K562 (cell line): Measurements from ENCODE around the gene RGL2. TPM values are rescaled to one million over a fixed set of nuclear protein-coding genes. Genes with fewer than 3 reads are reported as not detected.

Experiments
- ATAC-seq: fragments of 200-7000 bp; cut with Tn5 transposase; 3 replicates; pipeline ENCODE4 v1.9.1; 2020; ENCODE audit warnings: moderate library complexity
- BruUV-seq: library from RNA; stranded (reverse); fragments of 400-500 nt; replicated peaks from 2 replicates; lab custom pipeline; 2021; lab: Mats Ljungman, UMichigan
- CTCF ChIA-PET: fragments of 300-600 bp; formaldehyde crosslinking; extraction: SDS; loops from one replicate; lab custom pipeline; 2021; ENCODE audit warnings: low intra/inter-chr PET ratio; lab: Yijun Ruan, JAX
- POLR2A ChIA-PET: fragments of 300-600, 350-650 bp; sonication (Branson Sonifier 250); formaldehyde crosslinking; extraction: SDS; loops from one replicate; lab custom pipeline; 2021; ENCODE audit warnings: antibody characterized with exemption, inconsistent platforms; lab: Yijun Ruan, JAX
- DNase-seq, 4 experiments: peaks; one replicate each; pipeline versions ENCODE4 v3.0.0 to v3.0.0-alpha.2; 2011 to 2018; ENCODE audit warnings: low spot score in 3 of 4, mixed read lengths in 3 of 4; ENCODE audit errors: extremely low read depth in 1 of 4
- FAIRE-seq: peaks from 2 replicates; lab custom pipeline; 2011; peaks lifted over from hg19 to GRCh38; lab: Jason Lieb, UNC
- H2AFZ ChIP-seq: 2 replicates; pipeline ENCODE4 v1.6.0; 2011; ENCODE audit warnings: low read depth, low read length, control low read depth, inconsistent platforms
- H3K27ac ChIP-seq: fragments of 200-600 bp; 3 replicates; pipeline ENCODE4 v1.8.0; 2011; ENCODE audit warnings: low read depth, mild to moderate bottlenecking, control low read depth, inconsistent platforms, low read length, moderate library complexity, mixed read lengths; ENCODE audit errors: extremely low read depth
- H3K27me3 ChIP-seq, 2 experiments: fragments of 300-600 bp in 1 of 2; 2 replicates in 1 of 2; 3 replicates in 1 of 2; pipeline versions ENCODE4 v1.6.0 to v1.8.0; 2011; ENCODE audit warnings: inconsistent platforms in 2 of 2, low read length in 2 of 2, mild to moderate bottlenecking in 1 of 2, mixed read lengths in 1 of 2, moderate library complexity in 1 of 2; ENCODE audit not compliant: control insufficient read depth in 2 of 2, insufficient read depth in 2 of 2
- H3K36me3 ChIP-seq: fragments of 300-600 bp; 3 replicates; pipeline ENCODE4 v1.8.0; 2011; ENCODE audit warnings: mild to moderate bottlenecking, low read length, inconsistent platforms; ENCODE audit not compliant: control insufficient read depth, insufficient read depth
- H3K4me1 ChIP-seq, 2 experiments: fragments of 200-600 bp in 1 of 2; replicated peaks in 1 of 2; 2 replicates in 1 of 2; 3 replicates in 1 of 2; pipeline versions ENCODE4 v1.5.1 to v1.8.0; 2011; ENCODE audit warnings: inconsistent platforms in 2 of 2, low read length in 2 of 2, mild to moderate bottlenecking in 1 of 2, mixed read lengths in 1 of 2, moderate library complexity in 1 of 2; ENCODE audit not compliant: control insufficient read depth in 2 of 2, insufficient read depth in 2 of 2
- H3K4me2 ChIP-seq: 2 replicates; pipeline ENCODE4 v1.6.1; 2011; ENCODE audit warnings: low read length, control low read depth, inconsistent platforms, mixed read lengths; ENCODE audit not compliant: insufficient read depth
- H3K4me3 ChIP-seq: fragments of 200-600 bp; sonication (generic), shearing (Covaris generic); 2 replicates; pipeline ENCODE4 v1.5.1; 2016; ENCODE audit warnings: control low read depth, inconsistent platforms
- H3K79me2 ChIP-seq: fragments of 200-600 bp; 3 replicates; pipeline ENCODE4 v1.8.0; 2011; ENCODE audit warnings: low read length, inconsistent platforms; ENCODE audit not compliant: control insufficient read depth, insufficient read depth
- H3K9ac ChIP-seq, 2 experiments: 2 replicates each; pipeline versions ENCODE4 v1.6.0 to v1.6.1; 2011; ENCODE audit warnings: low read depth in 2 of 2, low read length in 2 of 2, control low read depth in 1 of 2, inconsistent platforms in 1 of 2, mild to moderate bottlenecking in 1 of 2, mixed read lengths in 1 of 2; ENCODE audit not compliant: insufficient read depth in 1 of 2
- H3K9me1 ChIP-seq: one replicate; pipeline ENCODE4 v1.6.0; 2011; ENCODE audit warnings: inconsistent platforms, mild to moderate bottlenecking, low read length, moderate library complexity; ENCODE audit not compliant: control insufficient read depth, insufficient read depth
- H3K9me3 ChIP-seq: replicated peaks from 2 replicates; pipeline ENCODE4 v1.5.1; 2011; ENCODE audit warnings: low read depth, low read length, inconsistent platforms; ENCODE audit not compliant: control insufficient read depth, insufficient read depth
- H4K20me1 ChIP-seq: replicated peaks from 2 replicates; pipeline ENCODE4 v1.6.1; 2011; ENCODE audit warnings: low read length, inconsistent platforms, mixed read lengths; ENCODE audit not compliant: control insufficient read depth, insufficient read depth
- CBX2 ChIP-seq: fragments of 200-600 bp; sonication (generic); IDR thresholded peaks from one replicate; pipeline ENCODE4 v1.6.1; 2012; ENCODE audit warnings: mild to moderate bottlenecking, low read length, inconsistent platforms; ENCODE audit not compliant: insufficient read depth, poor library complexity, severe bottlenecking
- DNMT1 ChIP-seq: fragments of 450-650 bp; IDR thresholded peaks from 2 replicates; pipeline ENCODE4 v1.6.1; 2016; ENCODE audit warnings: antibody characterized with exemption, mild to moderate bottlenecking
- ELF1 ChIP-seq: fragments of 200-800 bp; sonication (Bioruptor generic); IDR thresholded peaks from 2 replicates; pipeline ENCODE4 v1.6.1; 2016; ENCODE audit warnings: missing genetic modification characterization, missing compliant biosample characterization
- GABPA ChIP-seq: fragments of 200-800 bp; sonication (Bioruptor generic); conservative IDR thresholded peaks from 2 replicates; pipeline ENCODE4 v1.6.1; 2016; ENCODE audit warnings: low read depth, missing genetic modification characterization, missing compliant biosample characterization
- ILF3 ChIP-seq: fragments of 450-650 bp; IDR thresholded peaks from 2 replicates; pipeline ENCODE4 v1.6.1; 2018; ENCODE audit warnings: antibody characterized with exemption, mild to moderate bottlenecking, moderate library complexity, borderline replicate concordance
- KDM1A ChIP-seq, 2 experiments: fragments of 450-650 bp; IDR thresholded peaks; 2 replicates each; pipeline ENCODE4 v1.6.1; 2016; ENCODE audit warnings: mild to moderate bottlenecking in 2 of 2
- KDM5B ChIP-seq: fragments of 200-600 bp; sonication (generic); IDR thresholded peaks from 2 replicates; pipeline ENCODE4 v1.6.1; 2012; ENCODE audit warnings: low read depth, mild to moderate bottlenecking, moderate library complexity, low read length, control low read depth, inconsistent platforms; ENCODE audit not compliant: insufficient replicate concordance
- PML ChIP-seq: IDR thresholded peaks from 2 replicates; pipeline ENCODE4 v1.6.1; 2012; ENCODE audit warnings: low read length, inconsistent platforms
- TAF7 ChIP-seq: fragments of 450-650 bp; IDR thresholded peaks from 2 replicates; pipeline ENCODE4 v1.6.1; 2016; ENCODE audit warnings: missing genetic modification characterization, missing compliant biosample characterization
- YY1 ChIP-seq, 3 experiments: IDR thresholded peaks; 2 replicates each; pipeline ENCODE4 v1.6.1; 2011; ENCODE audit warnings: low read length in 2 of 3, mild to moderate bottlenecking in 2 of 3, moderate library complexity in 2 of 3, borderline replicate concordance in 1 of 3, control low read depth in 1 of 3, low read depth in 1 of 3; ENCODE audit not compliant: insufficient read depth in 3 of 3, insufficient replicate concordance in 2 of 3, control insufficient read depth in 1 of 3, insufficient read length in 1 of 3; ENCODE audit errors: extremely low read depth in 1 of 3
- ZEB2 ChIP-seq: fragments of 450-650 bp; IDR thresholded peaks from 2 replicates; pipeline ENCODE4 v1.6.1; 2016
- ZNF3 ChIP-seq: fragments of 250-450 bp; sonication (Bioruptor Pico); IDR thresholded peaks from 2 replicates; pipeline ENCODE4 v1.5.0; 2021; ENCODE audit warnings: mild to moderate bottlenecking, moderate library complexity
- WGBS: fragments of 100-300 bp; shearing (Covaris generic); methylation state at CpG from one replicate; pipeline ENCODE4 v1.1.6; 2016; ENCODE audit warnings: low coverage, mixed read lengths; ENCODE audit not compliant: insufficient coverage; ENCODE audit errors: missing lambda C conversion rate; 5-methylcytosine and 5-hydroxymethylcytosine counted together
- in situ Hi-C: fragments of 300-500 bp; cut with MboI; formaldehyde crosslinking; loops from 4 replicates; pipeline ENCODE4 v1.15.0; 2018; ENCODE audit warnings: inconsistent platforms, mixed read lengths
- intact Hi-C: fragments of 100-400 bp; cut with micrococcal nuclease; formaldehyde crosslinking; loops from 2 replicates; pipeline ENCODE4 v1.14.2; 2022
- polyA plus RNA-seq, 8 experiments: library from polyadenylated mRNA; depleted of rRNA in 4 of 8; stranded (reverse) in 5 of 8; unstranded in 3 of 8; fragments of >200 nt; fragmentation: Nextera tagmentation in 2 of 8; fragmentation: Illumina TruSeq in 1 of 8; extraction: Ambion mirVana in 2 of 8; extraction: Trizol in 1 of 8; gene quantifications; 2 replicates each; pipeline versions ENCODE4 v1.2.1 to v1.2.3, GENCODE V29; 2011 to 2014; ENCODE audit warnings: inconsistent platforms in 1 of 8, missing spikeins in 1 of 8
- total RNA-seq, 7 experiments: library from RNA; depleted of rRNA in 6 of 7; stranded (reverse); fragments of >200 nt in 6 of 7; fragmentation: Illumina TruSeq in 2 of 7; extraction: Trizol in 2 of 7; gene quantifications; 2 replicates each; pipeline versions ENCODE4 v1.2.1 to v1.2.3, GENCODE V29; 2011 to 2021; ENCODE audit warnings: low replicate concordance in 1 of 7
- TF ChIP-seq, protein P1 (sequence below): sonication (generic); formaldehyde crosslinking; IDR thresholded peaks from 2 replicates; pipeline ENCODE4 v1.8.0; 2022; ENCODE audit warnings: mild to moderate bottlenecking, missing genetic modification reagents, borderline replicate concordance
- TF ChIP-seq, protein P2 (sequence below): fragments of 450-650 bp; IDR thresholded peaks from 2 replicates; pipeline ENCODE4 v1.6.1; 2016; ENCODE audit warnings: antibody characterized with exemption

The RGL2 gene
- total and polyA plus RNA-seq, 9 of the 15 experiments (the other 6 are each of a cell fraction or from before 2014, with no cell fraction given), result 1.8 to 57.1 (median 19.5) TPM

GRCh38 chr6:33299237-33299944 lies 649 bp upstream of the RGL2 start:
- peak overlapping the region; percentile 76 for H2AFZ ChIP-seq
- H4K20me1 ChIP-seq, result peaks cover 11% of the 10 kb centered on the region; the same call in 1 of the 2 replicates
- ATAC-seq (peak; percentile 84), DNase-seq (peak; percentile 90 to 98 (median 92)), FAIRE-seq (peak; percentile 95)
- peak overlapping the region; percentile 95 for H3K4me2 ChIP-seq
- peak overlapping the region; percentile 64 for H3K4me3 ChIP-seq
- peaks cover 3% of the 10 kb centered on the region for H3K9me1 ChIP-seq
- H3K9ac ChIP-seq, result peak overlapping the region; percentile 94 to 98
- peaks cover 11 to 44% of the 10 kb centered on the region in 2 experiments for H3K4me1 ChIP-seq
- peak overlapping the region; percentile 94 for H3K27ac ChIP-seq
- ChIA-PET CTCF (interaction anchor here (0.7 to 2.4 kb wide), 2 partner anchors 19 to 126 kb away, joined by 4 to 20 read pairs; no protein-coding TSS in a partner anchor), POLR2A (interaction anchor here (0.6 to 3.8 kb wide), 31 partner anchors 9 to 829 kb away, joined by 3 to 36 read pairs (median 4); partner anchors contain the start of genes B3GALT4, PFDN6, RPS18 and TAPBP)
- H3K79me2 ChIP-seq, result peaks cover 50% of the 10 kb centered on the region
- TSS peak; percentile 87 for BruUV-seq
- in situ Hi-C loops (no loop called here), intact Hi-C loops (loop anchor here (1.0 to 5.0 kb wide), 5 partner anchors 14 to 128 kb away; partner anchors contain the start of genes KIFC1 and PHF1)
- peaks cover 54% of the 10 kb centered on the region for H3K36me3 ChIP-seq
- H3K9me3 ChIP-seq, result no peaks in the 10 kb centered on the region
- no peaks in the 10 kb centered on the region for H3K27me3 ChIP-seq
- WGBS, result under 1% methylated on average over 54 of the region's 54 CpGs
- TF ChIP-seq, protein P1, sequence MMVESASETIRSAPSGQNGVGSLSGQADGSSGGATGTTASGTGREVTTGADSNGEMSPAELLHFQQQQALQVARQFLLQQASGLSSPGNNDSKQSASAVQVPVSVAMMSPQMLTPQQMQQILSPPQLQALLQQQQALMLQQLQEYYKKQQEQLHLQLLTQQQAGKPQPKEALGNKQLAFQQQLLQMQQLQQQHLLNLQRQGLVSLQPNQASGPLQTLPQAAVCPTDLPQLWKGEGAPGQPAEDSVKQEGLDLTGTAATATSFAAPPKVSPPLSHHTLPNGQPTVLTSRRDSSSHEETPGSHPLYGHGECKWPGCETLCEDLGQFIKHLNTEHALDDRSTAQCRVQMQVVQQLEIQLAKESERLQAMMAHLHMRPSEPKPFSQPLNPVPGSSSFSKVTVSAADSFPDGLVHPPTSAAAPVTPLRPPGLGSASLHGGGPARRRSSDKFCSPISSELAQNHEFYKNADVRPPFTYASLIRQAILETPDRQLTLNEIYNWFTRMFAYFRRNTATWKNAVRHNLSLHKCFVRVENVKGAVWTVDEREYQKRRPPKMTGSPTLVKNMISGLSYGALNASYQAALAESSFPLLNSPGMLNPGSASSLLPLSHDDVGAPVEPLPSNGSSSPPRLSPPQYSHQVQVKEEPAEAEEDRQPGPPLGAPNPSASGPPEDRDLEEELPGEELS, result no peak
- TF ChIP-seq TAF7 (tag) (peak; percentile 36; the same call in 1 of the 2 replicates), ZEB2 (0 out of 2 replicates have a peak, but pooled peaks have one; percentile 27), ILF3 (peak; percentile 62; the same call in 1 of the 2 replicates), KDM1A (IDR thresholded peaks at IDR 0.05) (no peak), GABPA (tag) (peak; percentile 97), KDM5B (peak; percentile 95), PML (peak; percentile 90; the same call in 1 of the 2 replicates), ELF1 (peak; percentile 90), DNMT1 (peak; percentile 29; the same call in 1 of the 2 replicates), ZNF3 (CRISPR knock-in tag) (peak; percentile 45; the same call in 1 of the 2 replicates), CBX2 (no peak), YY1 (IDR thresholded peaks at IDR 0.05; ENCODE audit: borderline replicate concordance in 1 of 3, control insufficient read depth in 1 of 3, extremely low read depth in 1 of 3, insufficient read depth in 3 of 3, insufficient read length in 1 of 3, insufficient replicate concordance in 2 of 3, low read depth in 1 of 3, low read length in 2 of 3) (peak in 2 of 3 experiments; percentile 41 to 58)
- TF ChIP-seq, protein P2, sequence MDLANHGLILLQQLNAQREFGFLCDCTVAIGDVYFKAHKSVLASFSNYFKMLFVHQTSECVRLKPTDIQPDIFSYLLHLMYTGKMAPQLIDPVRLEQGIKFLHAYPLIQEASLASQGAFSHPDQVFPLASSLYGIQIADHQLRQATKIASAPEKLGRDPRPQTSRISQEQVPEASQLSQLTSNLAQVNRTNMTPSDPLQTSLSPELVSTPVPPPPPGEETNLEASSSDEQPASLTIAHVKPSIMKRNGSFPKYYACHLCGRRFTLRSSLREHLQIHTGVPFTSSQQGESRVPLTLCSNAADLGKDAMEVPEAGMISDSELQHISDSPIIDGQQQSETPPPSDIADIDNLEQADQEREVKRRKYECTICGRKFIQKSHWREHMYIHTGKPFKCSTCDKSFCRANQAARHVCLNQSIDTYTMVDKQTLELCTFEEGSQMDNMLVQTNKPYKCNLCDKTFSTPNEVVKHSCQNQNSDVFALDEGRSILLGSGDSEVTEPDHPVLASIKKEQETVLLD, result peak; percentile 40; the same call in 1 of the 2 replicates
